HG02571 (cell line): ENCODE data around the gene TERB2.
"Not testable (repeated sequence)": the region's sequence is repeated elsewhere in the genome, so short reads cannot be mapped to it uniquely, and the experiment has no call there.

Source experiments
- ATAC-seq: cut with Tn5 transposase; IDR thresholded peaks from one replicate; pipeline ENCODE4 v1.9.1; 2021; ENCODE audit warnings: mild to moderate bottlenecking, moderate library complexity; ENCODE audit not compliant: unreplicated experiment

TERB2 gene, protein sequence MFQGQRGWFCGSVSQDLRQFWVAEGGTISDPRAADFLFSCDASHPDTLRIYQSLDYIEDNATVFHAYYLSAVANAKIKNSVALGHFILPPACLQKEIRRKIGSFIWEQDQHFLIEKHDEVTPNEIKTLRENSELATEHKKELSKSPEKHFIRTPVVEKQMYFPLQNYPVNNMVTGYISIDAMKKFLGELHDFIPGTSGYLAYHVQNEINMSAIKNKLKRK

DNA sequence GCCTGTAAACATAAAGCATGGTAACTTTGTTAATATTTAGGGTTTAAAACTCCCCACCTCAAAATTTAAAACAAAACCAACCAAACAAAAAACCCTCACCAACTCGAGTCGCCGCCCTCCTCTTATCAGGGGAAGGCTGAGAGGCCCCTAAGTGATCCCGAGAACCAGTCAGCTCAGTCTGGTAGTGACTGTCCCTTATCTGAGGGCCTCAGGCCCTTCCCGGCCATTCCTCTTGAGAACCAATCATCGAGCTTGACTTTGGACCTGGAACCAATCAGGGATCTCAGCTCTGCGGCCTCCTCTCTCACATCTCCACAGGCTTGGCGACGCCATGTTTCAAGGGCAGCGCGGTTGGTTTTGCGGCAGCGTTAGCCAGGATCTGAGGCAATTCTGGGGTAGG lies at the start of gene TERB2:
Gene TERB2 (plus strand): TSS at position 300 of the 400 bp plus-strand sequence. CDS start 32 bp downstream, at position 332.
- no peak for ATAC-seq

DNA sequence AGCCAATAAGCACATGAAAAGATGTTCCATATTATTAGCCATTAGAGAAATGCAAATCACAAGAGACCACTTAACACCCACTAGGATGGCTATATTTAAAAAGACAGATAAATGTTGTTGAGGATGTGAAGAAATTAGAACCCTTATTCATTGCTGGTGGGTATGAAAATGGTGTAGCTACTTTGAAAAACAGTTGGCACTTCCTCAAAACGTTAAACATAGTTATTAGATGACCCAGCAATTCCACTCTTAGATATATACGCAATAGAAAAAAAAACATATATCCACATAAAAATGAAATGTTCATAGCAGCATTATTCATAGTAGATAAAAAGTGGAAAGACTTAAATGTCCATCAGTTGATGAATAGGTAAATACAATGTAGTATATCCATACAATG lies 47.1 kb upstream of the TERB2 start:
- ATAC-seq: no peak

DNA sequence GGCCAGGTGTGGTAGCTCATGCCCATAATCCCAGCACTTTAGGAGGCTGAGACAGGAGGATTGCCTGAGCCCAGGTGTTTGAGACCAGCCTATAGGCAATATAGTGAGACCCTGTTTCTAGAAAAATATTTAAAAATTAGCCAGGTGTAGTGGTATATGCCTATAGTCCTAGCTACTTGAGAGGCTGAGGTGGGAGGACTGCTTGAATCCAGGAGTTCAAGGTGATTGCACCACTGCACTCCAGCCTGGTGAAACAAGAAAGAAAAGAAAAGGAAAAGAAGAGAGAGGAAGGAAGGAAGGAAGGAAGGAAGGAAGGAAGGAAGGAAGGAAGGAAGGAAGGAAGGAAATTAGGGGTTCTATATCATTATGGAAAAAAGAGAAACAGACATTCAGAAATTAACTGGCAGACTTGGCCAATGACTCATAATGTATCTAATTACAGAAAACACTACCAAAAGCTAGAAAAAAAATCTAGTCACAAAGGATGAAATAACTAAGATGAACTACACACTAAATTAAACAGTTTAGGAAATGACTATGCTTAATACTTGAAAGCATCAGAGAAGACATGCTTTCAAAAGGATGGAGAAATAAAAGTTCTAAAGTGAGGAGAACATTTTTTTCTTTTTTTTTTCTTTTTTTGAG lies 45.4 kb upstream of the TERB2 start:
- ATAC-seq: no peak

DNA sequence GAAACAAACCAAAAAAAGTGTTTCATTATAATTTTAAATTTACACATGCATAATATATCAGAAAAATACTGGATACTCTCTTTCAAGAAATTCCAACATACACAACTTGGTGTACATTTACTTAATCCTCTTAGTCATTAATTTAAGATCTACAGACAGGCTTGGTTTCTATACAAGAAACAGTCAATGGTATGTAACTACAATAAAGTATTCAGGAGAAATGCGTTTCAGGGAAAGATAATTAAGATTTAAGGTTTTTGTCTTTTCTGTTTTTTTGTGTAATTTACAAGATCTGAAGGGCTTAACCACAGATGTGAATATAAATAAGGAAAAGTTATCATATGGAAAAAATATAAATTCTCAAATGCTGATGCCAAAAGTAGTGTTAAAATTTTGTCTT lies 44.3 kb upstream of the TERB2 start:
- not testable (repeated sequence) for ATAC-seq

DNA sequence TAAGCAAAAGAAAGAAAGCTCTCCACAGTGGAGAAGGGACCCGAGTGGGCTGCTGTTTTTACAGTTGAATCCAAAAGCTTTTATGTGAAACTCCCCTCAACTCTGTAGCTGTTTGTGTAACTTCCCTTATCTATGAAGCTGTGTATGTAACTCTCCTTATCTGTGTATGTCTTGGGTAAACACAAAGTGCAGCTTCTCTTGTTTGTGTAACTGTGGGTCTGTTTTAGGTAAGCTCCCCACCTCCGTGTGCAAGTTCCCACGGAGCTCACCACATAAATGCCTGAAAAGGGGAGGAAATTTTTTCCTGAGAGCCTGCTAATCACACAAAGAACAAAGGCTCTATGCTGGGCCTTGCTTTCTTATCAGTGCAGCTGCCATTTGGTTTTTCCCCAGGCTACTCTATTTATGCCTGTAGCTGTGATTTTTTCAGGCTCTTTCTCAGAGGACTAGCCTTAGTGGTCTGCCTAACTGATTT lies 43.5 kb upstream of the TERB2 start:
- not testable (repeated sequence) for ATAC-seq

DNA sequence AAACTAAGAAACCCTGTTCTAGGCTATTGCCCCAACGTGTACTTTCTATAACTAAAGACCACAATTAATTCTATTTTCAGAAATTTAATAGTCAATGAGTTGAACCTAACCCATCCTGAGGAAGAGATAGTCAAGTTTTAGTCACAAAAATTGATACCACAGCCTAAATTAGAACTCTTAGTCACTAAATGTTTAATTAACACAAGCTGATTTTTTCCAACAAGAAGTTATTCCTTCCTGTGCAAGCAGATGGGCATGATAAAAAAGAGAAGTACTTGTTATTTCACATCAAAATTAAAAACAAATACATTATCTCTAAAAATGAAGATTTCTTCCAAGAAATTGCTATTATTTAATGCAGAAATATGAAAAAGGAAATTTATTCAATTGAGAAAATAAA lies 38.4 kb upstream of the TERB2 start:
- ATAC-seq: no peak

DNA sequence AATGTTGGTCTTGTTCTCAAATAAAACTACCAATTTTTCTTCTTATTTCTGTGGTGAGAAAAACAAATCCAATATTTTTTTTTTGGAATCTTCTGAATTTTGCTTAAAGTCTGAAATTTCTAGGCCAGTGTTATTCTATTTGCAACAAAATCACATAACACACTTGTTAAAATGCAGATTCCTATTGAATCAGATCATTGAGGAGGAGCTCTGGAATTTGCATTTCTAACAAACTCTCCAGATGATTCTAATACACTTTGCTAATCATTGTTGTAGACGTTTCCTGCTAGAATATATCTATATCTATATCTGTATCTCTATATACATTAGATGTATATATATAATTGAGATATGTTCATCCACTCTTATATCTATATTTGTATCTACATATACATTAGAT lies 27.8 kb upstream of the TERB2 start:
- not testable (repeated sequence) for ATAC-seq

DNA sequence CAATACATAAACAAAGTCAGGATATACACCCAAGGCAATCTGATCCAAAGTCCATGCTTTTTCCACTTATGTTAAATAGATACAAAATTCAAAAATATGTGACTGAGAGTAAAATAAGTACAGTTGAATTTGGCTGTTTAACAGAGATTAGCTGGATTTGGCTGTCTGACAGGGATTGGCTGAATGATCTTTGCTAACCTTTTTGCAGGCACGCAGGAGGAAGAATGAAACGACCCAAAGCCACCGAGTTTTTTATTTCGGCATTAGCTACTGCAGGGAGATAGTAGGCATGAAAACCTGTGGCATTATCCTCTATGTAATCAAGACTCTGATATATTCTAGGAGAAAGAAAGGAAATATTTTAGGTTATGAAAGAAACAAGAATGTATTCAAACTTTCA lies 26.2 kb upstream of the TERB2 start:
- not testable (repeated sequence) for ATAC-seq

DNA sequence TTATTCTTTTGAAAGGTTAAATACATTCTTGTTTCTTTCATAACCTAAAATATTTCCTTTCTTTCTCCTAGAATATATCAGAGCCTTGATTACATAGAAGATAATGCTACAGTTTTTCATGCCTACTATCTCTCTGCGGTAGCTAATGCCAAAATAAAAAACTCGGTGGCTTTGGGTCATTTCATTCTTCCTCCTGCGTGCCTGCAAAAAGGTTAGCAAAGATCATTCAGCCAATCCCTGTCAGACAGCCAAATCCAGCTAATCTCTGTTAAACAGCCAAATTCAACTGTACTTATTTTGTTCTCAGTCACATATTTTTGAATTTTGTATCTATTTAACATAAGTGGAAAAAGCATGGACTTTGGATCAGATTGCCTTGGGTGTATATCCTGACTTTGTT lies 1.8 kb downstream of the TERB2 start:
- not testable (repeated sequence) for ATAC-seq

DNA sequence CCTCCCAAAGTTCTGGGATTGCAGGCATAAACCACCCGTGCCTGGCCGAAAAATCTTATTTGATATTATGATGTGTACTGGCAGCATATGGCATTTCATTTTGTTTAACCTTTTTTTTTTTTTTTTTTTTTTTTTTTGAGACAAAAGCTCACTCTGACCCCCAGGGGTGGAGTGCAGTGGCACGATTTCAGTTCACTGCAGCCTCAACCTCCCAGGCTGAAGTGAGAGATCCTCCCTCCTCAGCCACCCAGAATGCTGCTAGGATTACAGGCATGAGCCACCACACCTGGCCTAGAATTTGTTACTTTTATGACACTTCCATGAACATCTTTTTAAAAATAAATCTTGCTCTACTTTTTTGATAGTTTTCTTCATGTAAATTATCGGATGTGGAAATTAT lies 12.0 kb downstream of the TERB2 start:
- no peak for ATAC-seq

DNA sequence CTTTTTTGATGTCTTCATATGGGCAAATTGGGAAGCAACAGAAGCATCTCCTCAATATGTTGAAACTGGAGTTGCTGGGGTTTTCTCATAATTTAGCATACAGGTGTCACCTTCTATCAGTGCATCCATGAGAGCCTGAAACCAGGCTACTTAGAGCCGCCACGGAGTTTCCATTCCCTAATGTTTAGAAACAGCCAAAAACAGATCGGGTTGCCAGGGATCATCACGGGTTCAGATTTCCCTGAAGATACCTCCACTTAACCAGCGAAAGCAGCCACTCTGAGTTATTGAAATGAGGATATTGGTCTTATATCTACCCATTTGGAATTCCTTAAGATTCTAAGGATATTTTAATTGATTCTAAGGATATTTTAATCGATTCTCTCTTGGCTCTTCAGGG lies 14.5 kb downstream of the TERB2 start:
- ATAC-seq: no peak

DNA sequence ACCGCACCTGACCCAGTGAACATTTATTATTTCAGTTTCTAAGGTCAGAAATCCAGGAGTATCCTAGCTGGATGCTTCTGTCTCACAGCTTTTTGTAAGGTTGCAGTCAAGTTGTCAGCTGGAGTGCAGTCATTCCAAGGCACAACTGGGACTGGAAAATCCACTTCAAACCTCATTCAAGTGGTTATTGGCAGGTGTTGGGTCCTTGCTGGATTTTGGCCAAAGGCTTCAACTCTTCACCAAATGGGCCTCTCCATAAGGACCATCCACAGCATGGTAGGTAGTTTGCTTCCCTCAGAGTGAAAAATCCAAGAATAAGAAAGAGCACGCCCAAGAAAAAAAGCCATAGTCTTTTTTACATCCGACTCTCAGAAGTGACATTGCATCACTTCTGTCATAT lies 19.7 kb downstream of the TERB2 start:
- ATAC-seq: not testable (repeated sequence)

DNA sequence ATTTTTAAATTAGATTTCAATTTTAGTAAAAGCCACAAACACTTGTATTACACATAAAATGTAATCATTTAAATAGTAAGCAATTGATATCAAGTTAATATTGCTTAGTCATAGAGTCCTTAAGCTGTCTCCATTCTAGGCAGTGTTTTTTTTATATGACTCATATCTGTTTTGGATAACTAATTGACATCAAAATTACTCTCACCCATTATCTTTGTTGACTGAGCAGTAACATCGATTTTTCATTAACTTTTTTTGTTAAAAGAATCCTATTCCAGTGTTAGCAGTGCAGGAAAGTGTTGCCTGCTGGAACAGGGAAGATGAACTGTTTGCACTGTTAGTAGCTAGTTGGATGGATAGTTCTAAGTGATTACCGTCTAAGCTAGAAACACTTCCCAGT lies 21.3 kb downstream of the TERB2 start:
- not testable (repeated sequence) for ATAC-seq

DNA sequence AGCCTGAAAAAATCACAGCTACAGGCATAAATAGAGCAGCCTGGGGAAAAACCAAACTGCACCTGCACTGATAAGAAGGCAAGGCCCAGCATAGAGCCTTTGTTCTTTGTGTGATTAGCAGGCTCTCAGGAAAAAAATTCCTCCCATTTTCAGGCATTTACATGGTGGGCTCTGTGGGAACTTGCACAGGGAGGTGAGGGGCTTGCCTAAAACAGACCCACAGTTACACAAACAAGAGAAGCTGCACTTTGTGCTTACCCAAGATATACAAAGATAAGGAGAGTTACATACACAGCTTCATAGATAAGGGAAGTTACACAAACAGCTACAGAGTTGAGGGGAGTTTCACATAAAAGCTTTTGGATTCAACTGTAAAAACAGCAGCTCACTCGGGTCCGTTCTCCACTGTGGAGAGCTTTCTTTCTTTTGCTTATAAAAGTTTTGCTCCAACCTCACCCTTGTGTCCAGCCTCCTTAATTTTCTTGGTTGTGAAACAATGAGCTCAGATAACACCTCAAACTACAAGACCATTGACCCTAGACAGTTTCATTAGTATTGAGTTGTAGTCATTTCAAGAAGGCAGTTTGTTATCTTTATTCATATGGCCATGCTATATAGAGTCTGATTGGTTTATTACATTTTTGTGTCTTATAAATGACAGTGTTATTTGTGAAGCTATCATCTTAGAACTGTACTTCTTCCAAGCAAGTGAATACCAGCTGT lies 23.3 kb downstream of the TERB2 start:
- not testable (repeated sequence) for ATAC-seq

DNA sequence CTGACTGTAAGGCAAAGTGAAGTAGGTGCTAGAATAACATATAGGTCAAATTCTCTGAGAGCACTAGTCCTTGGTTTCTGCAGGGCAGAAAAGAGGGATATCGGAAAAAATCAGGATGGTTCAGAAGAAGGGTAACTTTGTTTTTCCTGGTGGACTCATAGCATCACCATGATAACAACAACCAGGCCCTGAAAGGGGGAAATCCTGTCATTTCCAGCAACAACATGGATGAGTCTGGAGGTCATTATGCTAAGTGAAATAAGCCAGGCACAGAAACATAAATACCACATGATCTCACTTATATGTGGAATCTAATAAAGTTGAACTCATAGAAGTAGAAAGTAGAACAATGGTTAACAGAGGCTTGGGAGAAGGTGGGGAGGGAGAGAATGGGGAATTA lies 27.7 kb downstream of the TERB2 start:
- ATAC-seq: not testable (repeated sequence)

DNA sequence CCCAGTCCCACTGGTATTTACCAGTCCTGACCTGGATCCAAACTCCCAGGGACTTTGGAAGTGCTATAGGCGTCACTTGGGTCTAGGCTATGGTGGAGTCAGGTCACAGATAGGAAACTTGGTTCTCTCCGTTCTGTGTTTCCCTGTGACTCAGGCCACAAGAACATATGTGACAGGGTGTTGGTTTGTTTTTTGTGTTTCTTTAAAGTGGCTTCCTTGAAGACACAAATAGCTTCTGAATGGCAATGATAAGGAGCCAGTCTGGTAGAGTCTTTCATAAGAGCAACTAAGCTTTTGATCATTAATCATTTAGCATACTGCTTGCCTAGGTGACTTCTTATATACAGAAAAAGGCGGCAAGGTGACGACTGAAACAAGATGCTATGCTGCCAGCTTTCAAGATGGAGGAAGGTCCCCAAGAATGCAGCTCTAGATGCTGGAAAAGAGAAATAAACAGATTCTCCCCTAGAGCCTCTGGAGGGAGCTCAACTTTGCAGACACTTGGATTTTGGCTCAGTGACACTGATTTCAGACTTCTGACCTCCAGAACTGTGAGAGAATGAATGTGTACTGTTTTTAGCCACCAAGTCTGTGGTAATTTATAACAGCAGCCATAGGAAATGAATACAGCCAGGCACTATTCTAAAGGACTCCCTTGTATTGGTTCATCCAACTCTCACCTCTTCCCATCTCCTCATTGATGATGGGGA lies 30.0 kb downstream of the TERB2 start:
- not testable (repeated sequence) for ATAC-seq

DNA sequence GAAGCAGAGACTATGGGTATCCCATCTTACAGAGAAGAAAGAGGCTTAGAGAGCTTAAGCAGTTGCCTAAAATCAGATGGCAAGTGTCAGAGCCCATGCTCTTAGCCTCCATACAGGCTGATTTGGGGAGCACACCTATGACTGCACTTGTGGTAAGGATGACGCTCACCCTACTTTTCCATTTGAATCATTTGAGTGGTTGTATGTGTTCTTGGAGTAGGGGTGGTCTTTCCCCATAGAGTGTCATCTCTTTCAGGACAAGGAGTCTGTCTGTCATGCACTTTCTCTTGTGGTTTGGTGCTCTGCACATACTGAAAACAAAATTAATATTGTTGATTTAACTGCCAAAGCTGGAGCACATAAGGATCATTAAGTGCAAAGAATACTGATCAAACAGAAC lies 31.2 kb downstream of the TERB2 start:
- not testable (repeated sequence) for ATAC-seq

DNA sequence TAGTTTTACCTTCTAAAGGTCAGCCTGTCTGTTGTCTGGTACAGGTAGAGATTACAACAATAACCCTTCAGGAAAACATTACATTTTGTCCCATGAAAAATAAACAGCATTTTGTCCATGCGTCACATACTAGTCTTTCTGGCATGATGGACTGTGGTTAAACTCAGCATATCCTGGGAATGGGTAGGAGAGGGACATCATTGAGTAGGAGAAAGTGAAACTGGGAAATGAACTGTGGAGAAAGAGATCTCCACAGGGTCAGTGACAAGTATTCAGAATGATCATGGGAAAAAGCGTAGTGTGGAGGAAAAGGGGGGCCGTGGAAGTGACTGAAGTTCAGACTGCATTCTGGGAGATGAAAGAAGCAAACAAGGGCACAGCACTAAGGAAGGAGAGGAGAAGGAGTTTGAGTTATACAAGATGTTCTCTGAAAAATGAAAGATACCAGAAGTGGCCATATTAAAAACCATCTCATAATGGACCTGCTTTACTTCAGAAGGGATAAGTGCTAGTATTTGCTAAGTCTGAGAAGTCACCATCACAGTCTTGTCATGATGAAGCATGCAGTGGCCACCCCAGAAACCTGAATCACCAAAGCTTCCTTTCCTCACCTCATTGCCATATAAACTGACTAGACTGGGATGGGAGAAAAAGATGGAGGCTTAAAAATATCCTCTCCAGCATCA lies 31.8 kb downstream of the TERB2 start:
- ATAC-seq: not testable (repeated sequence)

DNA sequence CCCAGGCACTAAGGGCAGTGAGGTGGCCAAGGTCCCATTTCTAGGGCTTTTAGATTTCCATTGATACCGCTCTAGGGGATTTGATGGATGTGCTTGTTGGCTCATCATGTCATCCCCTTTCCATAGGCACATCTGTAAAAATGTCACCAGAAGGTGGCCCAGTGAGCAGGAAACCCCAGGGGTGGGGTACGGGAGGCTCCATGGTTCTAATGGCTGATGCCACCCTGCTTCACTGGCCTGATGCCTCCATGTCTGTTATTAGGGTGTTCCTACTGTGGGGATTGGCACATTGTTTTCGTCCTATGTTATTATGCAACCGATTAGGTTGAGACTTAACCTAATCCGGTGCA lies 32.4 kb downstream of the TERB2 start:
- ATAC-seq: not testable (repeated sequence)

DNA sequence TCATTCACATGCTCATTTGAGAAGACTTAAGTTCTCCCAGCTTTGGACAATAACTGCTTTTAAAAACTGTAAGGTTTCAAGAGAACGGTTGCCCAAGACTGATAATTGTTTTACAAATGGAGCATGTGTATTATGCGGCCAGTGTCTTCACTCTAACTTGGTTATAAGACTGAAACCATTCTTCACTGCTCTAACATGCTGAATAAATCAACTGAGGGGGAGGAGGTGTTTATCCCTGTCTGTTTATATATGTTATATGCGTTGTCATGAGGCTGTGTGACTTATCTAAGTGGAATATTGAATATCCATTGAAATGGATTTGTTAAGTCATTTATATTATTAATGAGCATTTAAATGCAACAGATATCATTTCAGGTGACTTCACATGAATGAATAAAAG lies 41.1 kb downstream of the TERB2 start:
- ATAC-seq: not testable (repeated sequence)

DNA sequence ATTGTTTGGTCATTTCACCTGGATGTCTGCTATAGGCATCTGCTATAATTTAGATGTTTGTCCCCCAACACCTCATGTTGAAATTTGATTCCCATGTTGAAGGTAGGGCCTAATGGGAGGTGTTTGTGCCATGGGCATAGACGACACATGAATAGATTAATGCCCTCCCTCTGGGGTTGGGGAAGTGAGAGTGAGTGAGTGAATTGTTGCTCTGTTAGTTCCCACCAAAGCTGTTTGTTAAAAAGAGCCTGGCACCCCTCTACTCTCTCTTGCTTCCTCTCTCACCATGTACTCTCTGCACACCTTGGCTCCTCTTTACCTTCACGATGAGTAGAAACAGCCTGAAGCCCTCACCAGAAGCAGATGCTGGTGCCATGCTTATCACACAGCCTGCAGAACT lies 42.6 kb downstream of the TERB2 start:
- no peak for ATAC-seq
